Memory B cell (primary cell): ENCODE data around the gene ADPGK.
"Not testable (repeated sequence)": the region's sequence is repeated elsewhere in the genome, so short reads cannot be mapped to it uniquely, and the experiment has no call there.

ENCODE experiments used
- ATAC-seq: fragments of 150-1000 bp; cut with Tn5 transposase; 2 replicates; pipeline ENCODE4 v1.10.0; 2021; ENCODE audit warnings: low read depth, mild to moderate bottlenecking, moderate library complexity
- DNase-seq, 2 donors: peaks; one replicate each; pipeline ENCODE4 v3.0.0; 2022; ENCODE audit warnings: low spot score in 2 of 2
- H3K27ac Mint-ChIP-seq: one replicate; pipeline ENCODE4 v1.8.0; 2022; ENCODE audit warnings: mild to moderate bottlenecking, moderate library complexity, mixed read lengths
- H3K27me3 Mint-ChIP-seq: one replicate; pipeline ENCODE4 v1.8.0; 2022; ENCODE audit warnings: mixed read lengths
- H3K36me3 Mint-ChIP-seq: one replicate; pipeline ENCODE4 v1.8.0; 2022; ENCODE audit warnings: mild to moderate bottlenecking, mixed read lengths
- H3K4me1 Mint-ChIP-seq: one replicate; pipeline ENCODE4 v1.8.0; 2022; ENCODE audit warnings: mixed read lengths
- H3K4me3 Mint-ChIP-seq: one replicate; pipeline ENCODE4 v1.8.0; 2022; ENCODE audit warnings: mild to moderate bottlenecking, moderate library complexity, mixed read lengths
- H3K9me3 Mint-ChIP-seq: one replicate; pipeline ENCODE4 v1.8.0; 2022; ENCODE audit warnings: mixed read lengths

Gene ADPGK

DNA sequence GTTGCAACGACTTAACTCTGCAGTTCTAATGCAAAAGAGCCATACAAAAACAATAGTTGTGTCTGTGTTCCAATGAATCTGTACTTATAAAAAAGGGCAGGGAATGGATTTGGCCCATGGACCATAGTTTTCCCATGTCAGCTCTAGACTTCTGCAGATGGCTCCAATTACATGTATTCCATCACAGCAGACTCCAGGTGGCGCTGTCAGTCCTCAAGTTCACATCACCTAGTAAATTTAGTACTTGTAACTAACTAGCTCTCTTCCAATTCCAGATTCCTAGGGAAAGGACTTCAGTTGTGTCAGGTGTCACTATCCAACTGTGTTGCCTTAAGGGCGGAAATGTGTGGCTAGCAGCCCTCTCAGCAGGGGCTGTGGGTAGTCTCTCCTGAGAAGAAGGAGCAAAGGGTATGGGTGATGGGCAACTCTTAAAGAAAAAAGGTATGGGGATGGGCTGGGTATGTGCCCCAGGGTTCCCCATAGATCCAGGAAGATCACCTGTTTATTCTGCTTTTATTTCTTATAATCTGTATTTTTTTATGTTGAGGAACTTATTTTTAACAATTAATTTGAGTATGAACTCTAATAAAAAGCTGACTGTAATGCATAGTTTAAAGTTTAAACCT, 61.4 kb downstream of the ADPGK start:
- peak; percentile 49 for ATAC-seq
- Mint-ChIP-seq H3K36me3 (peaks cover 18% of the 10 kb centered on the region), H3K27me3 (no peaks in the 10 kb centered on the region), H3K27ac (no peak overlapping the region), H3K9me3 (no peaks in the 10 kb centered on the region), H3K4me3 (no peak overlapping the region), H3K4me1 (peaks cover 2% of the 10 kb centered on the region)
- DNase-seq: peak; percentile 50 to 58

DNA sequence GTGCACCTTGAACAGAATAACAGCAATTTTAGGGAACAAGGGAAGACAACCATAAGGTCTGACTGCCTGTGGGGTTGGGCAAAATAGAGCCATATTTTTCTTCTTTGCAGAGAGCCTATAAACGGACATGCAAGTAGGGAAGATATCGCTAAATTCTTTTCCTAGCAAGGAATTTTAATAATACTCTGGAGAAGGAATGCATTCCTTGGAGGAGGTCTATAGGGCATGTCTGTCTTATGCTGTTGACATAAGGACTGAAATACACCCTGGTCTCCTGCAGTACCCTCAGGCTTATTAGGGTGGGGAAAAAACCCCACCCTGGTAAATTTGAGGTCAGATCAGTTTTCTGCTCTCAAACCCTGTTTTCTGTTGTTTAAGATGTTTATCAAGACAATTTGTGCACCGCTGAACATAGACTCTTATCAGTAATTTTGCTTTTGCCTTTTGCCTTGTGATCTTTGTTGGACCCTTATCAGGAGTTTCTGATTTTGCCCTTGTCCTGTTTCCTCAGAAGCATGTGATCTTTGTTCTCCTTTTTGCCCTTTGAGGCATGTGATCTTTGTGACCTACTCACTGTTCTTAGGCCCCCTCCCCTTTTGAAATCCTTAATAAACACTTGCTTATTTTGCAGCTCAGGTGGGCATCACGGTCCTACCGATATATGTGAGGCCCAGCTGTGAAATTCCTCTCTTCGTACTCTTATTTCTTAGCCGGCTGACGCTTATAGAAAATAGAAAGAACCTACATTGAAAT, 74.8 kb downstream of the ADPGK start:
- not testable (repeated sequence) for DNase-seq, H3K4me3 Mint-ChIP-seq, H3K27me3 Mint-ChIP-seq, H3K27ac Mint-ChIP-seq, ATAC-seq, H3K9me3 Mint-ChIP-seq, H3K4me1 Mint-ChIP-seq
- peaks cover 15% of the 10 kb centered on the region for H3K36me3 Mint-ChIP-seq

DNA sequence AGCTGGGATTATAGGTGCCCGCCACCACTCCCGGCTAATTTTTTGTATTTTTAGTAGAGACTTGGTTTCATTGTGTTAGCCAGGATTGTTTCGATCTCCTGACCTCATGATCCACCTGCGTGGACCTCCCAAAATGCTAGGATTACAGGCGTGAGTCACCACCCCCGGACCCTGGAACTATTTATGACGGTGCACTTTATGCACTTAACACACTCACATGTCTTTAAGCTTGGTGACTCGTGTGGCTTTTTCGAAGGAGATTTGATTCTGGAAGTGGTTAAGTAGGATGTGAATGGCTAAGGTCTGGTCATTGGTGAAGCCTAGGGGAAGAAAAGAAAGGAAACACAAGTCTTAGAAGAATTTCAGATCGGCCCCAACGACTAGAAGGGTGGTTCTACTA, 77.3 kb downstream of the ADPGK start:
- H3K4me3 Mint-ChIP-seq: no peak overlapping the region
- H3K4me1 Mint-ChIP-seq: peaks cover 3% of the 10 kb centered on the region
- ATAC-seq: no peak
- no peaks in the 10 kb centered on the region for H3K27me3 Mint-ChIP-seq
- no peak for DNase-seq
- H3K9me3 Mint-ChIP-seq: no peaks in the 10 kb centered on the region
- H3K36me3 Mint-ChIP-seq: peaks cover 11% of the 10 kb centered on the region
- H3K27ac Mint-ChIP-seq: no peak overlapping the region
